Calu3 (cell line): Measurements from ENCODE around the gene TEAD4. TPM values are rescaled to one million over a fixed set of nuclear protein-coding genes. Genes with fewer than 3 reads are reported as not detected.

ENCODE experiments used
- BruUV-seq: library from RNA; stranded (reverse); fragments of 400-500 nt; replicated peaks from 2 replicates; lab custom pipeline; 2021; lab: Mats Ljungman, UMichigan
- CTCF ChIA-PET: fragments of 300-600 bp; sonication (Branson Sonifier 250); formaldehyde crosslinking; loops from one replicate; lab custom pipeline; 2022; ENCODE audit warnings: antibody characterized with exemption; lab: Charles Lee
- DNase-seq: peaks from one replicate; pipeline ENCODE4 v3.0.0; 2022
- H3K27ac Mint-ChIP-seq: one replicate; pipeline ENCODE4 v1.8.0; 2022; ENCODE audit warnings: mixed read lengths; ENCODE audit not compliant: unreplicated experiment
- H3K27me3 Mint-ChIP-seq: one replicate; pipeline ENCODE4 v1.8.0; 2022; ENCODE audit warnings: mixed read lengths; ENCODE audit not compliant: unreplicated experiment
- H3K36me3 Mint-ChIP-seq: one replicate; pipeline ENCODE4 v1.8.0; 2022; ENCODE audit warnings: mild to moderate bottlenecking, moderate library complexity, mixed read lengths; ENCODE audit not compliant: insufficient read depth, unreplicated experiment
- H3K4me1 Mint-ChIP-seq: one replicate; pipeline ENCODE4 v1.8.0; 2022; ENCODE audit warnings: mild to moderate bottlenecking, low read depth, mixed read lengths; ENCODE audit not compliant: unreplicated experiment
- H3K4me3 Mint-ChIP-seq: one replicate; pipeline ENCODE4 v1.8.0; 2022; ENCODE audit warnings: mild to moderate bottlenecking, low read depth, moderate library complexity, mixed read lengths; ENCODE audit not compliant: unreplicated experiment
- H3K9me3 Mint-ChIP-seq: one replicate; pipeline ENCODE4 v1.8.0; 2022; ENCODE audit warnings: low read depth, mixed read lengths; ENCODE audit not compliant: unreplicated experiment
- CTCF ChIP-seq: fragments of 200-600 bp; IDR thresholded peaks from one replicate; pipeline ENCODE4 v1.8.0; 2022; ENCODE audit warnings: antibody characterized with exemption; ENCODE audit not compliant: unreplicated experiment
- intact Hi-C: fragments of 100-400 bp; cut with micrococcal nuclease; formaldehyde crosslinking; loops from one replicate; pipeline ENCODE4 v1.10.0; 2022; ENCODE audit not compliant: unreplicated experiment
- total RNA-seq: library from RNA; stranded (reverse); gene quantifications from 2 replicates; pipeline ENCODE4 v1.2.3, GENCODE V29; 2022

Gene TEAD4
- total RNA-seq, 1 experiment from 2014 or later: 33.0 TPM

- intact Hi-C loops: loop anchor here (10.0 kb wide), 1 partner anchor 154 kb away; the partner anchor contains the start of gene TULP3
- Mint-ChIP-seq H3K27ac (no peak overlapping the region), H3K4me3 (no peak overlapping the region), H3K9me3 (no peaks in the 10 kb centered on the region), H3K36me3 (peaks cover 8% of the 10 kb centered on the region), H3K27me3 (peaks cover 29% of the 10 kb centered on the region), H3K4me1 (no peaks in the 10 kb centered on the region)
- no peak for DNase-seq
- BruUV-seq: no TSS peak
- CTCF ChIA-PET: no interaction called here
- TF ChIP-seq CTCF: no peak
Measured at GRCh38 chr12:3049176-3049575, 90.0 kb downstream of the TEAD4 start.

- no peak for DNase-seq
- H3K36me3 Mint-ChIP-seq: peaks cover 6% of the 10 kb centered on the region
- BruUV-seq: no TSS peak
- no peak overlapping the region for H3K27ac Mint-ChIP-seq
- intact Hi-C loops: loop anchor here (10.0 kb wide), 1 partner anchor 155 kb away; the partner anchor contains the start of gene TULP3
- CTCF ChIA-PET: interaction anchor here (1.0 kb wide), 1 partner anchor 9 kb away, joined by 3 read pairs; no protein-coding TSS in a partner anchor
- no peaks in the 10 kb centered on the region for H3K4me1 Mint-ChIP-seq
- H3K4me3 Mint-ChIP-seq: no peak overlapping the region
- TF ChIP-seq CTCF: no peak
- no peaks in the 10 kb centered on the region for H3K9me3 Mint-ChIP-seq
- peaks cover 31% of the 10 kb centered on the region for H3K27me3 Mint-ChIP-seq
Measured at GRCh38 chr12:3049611-3050249, 90.5 kb downstream of the TEAD4 start.

- TF ChIP-seq CTCF: no peak
- CTCF ChIA-PET: interaction anchor here (1.4 to 2.5 kb wide), 2 partner anchors 13 to 19 kb away, joined by 3 to 6 read pairs; no protein-coding TSS in a partner anchor
- intact Hi-C loops: no loop called here
- H3K4me1 Mint-ChIP-seq: no peaks in the 10 kb centered on the region
- no peaks in the 10 kb centered on the region for H3K36me3 Mint-ChIP-seq
- H3K4me3 Mint-ChIP-seq: no peak overlapping the region
- BruUV-seq: no TSS peak
- no peak overlapping the region for H3K27ac Mint-ChIP-seq
- H3K9me3 Mint-ChIP-seq: no peaks in the 10 kb centered on the region
- H3K27me3 Mint-ChIP-seq: peaks cover 46% of the 10 kb centered on the region
- no peak for DNase-seq
Measured at GRCh38 chr12:3054374-3054773, 95.2 kb downstream of the TEAD4 start.

- Mint-ChIP-seq H3K9me3 (no peaks in the 10 kb centered on the region), H3K27me3 (peaks cover 46% of the 10 kb centered on the region), H3K4me1 (no peaks in the 10 kb centered on the region), H3K27ac (no peak overlapping the region), H3K4me3 (no peak overlapping the region), H3K36me3 (no peaks in the 10 kb centered on the region)
- CTCF ChIA-PET: interaction anchor here (1.4 kb wide), 1 partner anchor 14 kb away, joined by 3 read pairs; no protein-coding TSS in a partner anchor
- no peak for TF ChIP-seq CTCF
- BruUV-seq: no TSS peak
- intact Hi-C loops: no loop called here
- no peak for DNase-seq
Measured at GRCh38 chr12:3055026-3055703, 96.0 kb downstream of the TEAD4 start.
